Effector memory CD8-positive, alpha-beta T cell (primary cell): Measurements from ENCODE around the gene F3.

Experiments
- ATAC-seq: fragments of 150-1000 bp; cut with Tn5 transposase; replicated peaks from 2 replicates; pipeline ENCODE4 v1.10.0; 2021; ENCODE audit warnings: mild to moderate bottlenecking, moderate library complexity
- DNase-seq, 3 experiments: peaks; one replicate each; pipeline ENCODE4 v3.0.0; 2021
- H3K27ac Mint-ChIP-seq, 2 donors: one replicate each; pipeline ENCODE4 v1.8.0; 2022; ENCODE audit warnings: mild to moderate bottlenecking in 2 of 2, mixed read lengths in 2 of 2, moderate library complexity in 2 of 2
- H3K27me3 Mint-ChIP-seq, 2 donors: one replicate each; pipeline ENCODE4 v1.8.0; 2022; ENCODE audit warnings: mixed read lengths in 2 of 2
- H3K36me3 Mint-ChIP-seq: one replicate; pipeline ENCODE4 v1.8.0; 2022; ENCODE audit warnings: mild to moderate bottlenecking, moderate library complexity, mixed read lengths; ENCODE audit not compliant: insufficient read depth
- H3K4me1 Mint-ChIP-seq, 2 donors: one replicate each; pipeline ENCODE4 v1.8.0; 2022; ENCODE audit warnings: low read depth in 2 of 2, mixed read lengths in 2 of 2
- H3K4me3 Mint-ChIP-seq, 2 donors: one replicate each; pipeline ENCODE4 v1.8.0; 2022; ENCODE audit warnings: mild to moderate bottlenecking in 2 of 2, mixed read lengths in 2 of 2, moderate library complexity in 2 of 2
- H3K9me3 Mint-ChIP-seq, 2 donors: one replicate each; pipeline ENCODE4 v1.8.0; 2022; ENCODE audit warnings: mixed read lengths in 2 of 2

F3 gene

GRCh38 chr1:94530373-94530878, 11.1 kb downstream of the F3 start:
- DNase-seq: no peak
- Mint-ChIP-seq H3K4me3 (no peak overlapping the region), H3K27me3 (peaks cover 11 to 17% of the 10 kb centered on the region in 2 donors), H3K36me3 (no peaks in the 10 kb centered on the region), H3K4me1 (no peaks in the 10 kb centered on the region), H3K9me3 (no peaks in the 10 kb centered on the region), H3K27ac (no peak overlapping the region)
- ATAC-seq: no peak

- Mint-ChIP-seq H3K4me3 (no peak overlapping the region), H3K36me3 (no peaks in the 10 kb centered on the region), H3K9me3 (no peaks in the 10 kb centered on the region), H3K27me3 (peaks cover 5 to 8% of the 10 kb centered on the region in 2 donors), H3K4me1 (no peaks in the 10 kb centered on the region), H3K27ac (no peak overlapping the region)
- ATAC-seq: no peak
- DNase-seq: no peak
These were observed 12.1 kb downstream of the F3 start for GRCh38 chr1:94529416-94529815.

GRCh38 chr1:94528826-94529225, 12.7 kb downstream of the F3 start:
- Mint-ChIP-seq H3K27me3 (peaks cover 2 to 7% of the 10 kb centered on the region in 2 donors), H3K4me3 (no peak overlapping the region), H3K4me1 (no peaks in the 10 kb centered on the region), H3K27ac (no peak overlapping the region), H3K9me3 (no peaks in the 10 kb centered on the region), H3K36me3 (no peaks in the 10 kb centered on the region)
- DNase-seq: no peak
- ATAC-seq: no peak

- DNase-seq: no peak
- no peak overlapping the region for H3K27ac Mint-ChIP-seq
- no peak for ATAC-seq
- H3K27me3 Mint-ChIP-seq: peaks cover 0 to 7% of the 10 kb centered on the region in 2 donors
- H3K4me3 Mint-ChIP-seq: no peak overlapping the region
- H3K4me1 Mint-ChIP-seq: no peaks in the 10 kb centered on the region
- H3K9me3 Mint-ChIP-seq: no peaks in the 10 kb centered on the region
- no peaks in the 10 kb centered on the region for H3K36me3 Mint-ChIP-seq
These were observed 13.3 kb downstream of the F3 start for GRCh38 chr1:94528299-94528698.

GRCh38 chr1:94527447-94528031, 14.0 kb downstream of the F3 start:
- peaks cover 0 to 7% of the 10 kb centered on the region in 2 donors for H3K27me3 Mint-ChIP-seq
- ATAC-seq (no peak), DNase-seq (no peak)
- H3K4me1 Mint-ChIP-seq: no peaks in the 10 kb centered on the region
- H3K4me3 Mint-ChIP-seq: no peak overlapping the region
- no peaks in the 10 kb centered on the region for H3K9me3 Mint-ChIP-seq
- no peaks in the 10 kb centered on the region for H3K36me3 Mint-ChIP-seq
- no peak overlapping the region for H3K27ac Mint-ChIP-seq

GRCh38 chr1:94526152-94526980, 15.2 kb downstream of the F3 start:
- peak overlapping the region in 1 of 2 donors; percentile 26 for H3K27ac Mint-ChIP-seq
- DNase-seq: no peak
- no peaks in the 10 kb centered on the region for H3K4me1 Mint-ChIP-seq
- peaks cover 0 to 7% of the 10 kb centered on the region in 2 donors for H3K27me3 Mint-ChIP-seq
- no peak for ATAC-seq
- no peaks in the 10 kb centered on the region for H3K36me3 Mint-ChIP-seq
- no peaks in the 10 kb centered on the region for H3K9me3 Mint-ChIP-seq
- H3K4me3 Mint-ChIP-seq: no peak overlapping the region

- peaks cover 0 to 7% of the 10 kb centered on the region in 2 donors for H3K27me3 Mint-ChIP-seq
- no peak for ATAC-seq
- no peak for DNase-seq
- no peaks in the 10 kb centered on the region for H3K9me3 Mint-ChIP-seq
- H3K4me3 Mint-ChIP-seq: no peak overlapping the region
- H3K4me1 Mint-ChIP-seq: no peaks in the 10 kb centered on the region
- no peaks in the 10 kb centered on the region for H3K36me3 Mint-ChIP-seq
- H3K27ac Mint-ChIP-seq: no peak overlapping the region
These were observed 17.0 kb downstream of the F3 start for GRCh38 chr1:94524531-94524930.

GRCh38 chr1:94522304-94522703, 19.3 kb downstream of the F3 start:
- no peak overlapping the region for H3K4me3 Mint-ChIP-seq
- ATAC-seq (no peak), DNase-seq (no peak)
- no peaks in the 10 kb centered on the region for H3K4me1 Mint-ChIP-seq
- no peaks in the 10 kb centered on the region for H3K36me3 Mint-ChIP-seq
- peaks cover 0 to 7% of the 10 kb centered on the region in 2 donors for H3K27me3 Mint-ChIP-seq
- H3K9me3 Mint-ChIP-seq: no peaks in the 10 kb centered on the region
- H3K27ac Mint-ChIP-seq: no peak overlapping the region

GRCh38 chr1:94519351-94519750, 22.2 kb downstream of the F3 start:
- Mint-ChIP-seq H3K36me3 (no peaks in the 10 kb centered on the region), H3K4me3 (no peak overlapping the region), H3K27ac (no peak overlapping the region), H3K4me1 (no peaks in the 10 kb centered on the region), H3K9me3 (no peaks in the 10 kb centered on the region), H3K27me3 (peaks cover 0 to 2% of the 10 kb centered on the region in 2 donors)
- no peak for DNase-seq
- no peak for ATAC-seq

GRCh38 chr1:94515296-94515947, 26.1 kb downstream of the F3 start:
- no peaks in the 10 kb centered on the region for H3K27me3 Mint-ChIP-seq
- ATAC-seq (no peak), DNase-seq (no peak)
- H3K4me1 Mint-ChIP-seq: no peaks in the 10 kb centered on the region
- H3K9me3 Mint-ChIP-seq: no peaks in the 10 kb centered on the region
- no peaks in the 10 kb centered on the region for H3K36me3 Mint-ChIP-seq
- peak overlapping the region; percentile 21 to 77 for H3K27ac Mint-ChIP-seq
- H3K4me3 Mint-ChIP-seq: no peak overlapping the region

GRCh38 chr1:94514095-94514727, 27.3 kb downstream of the F3 start:
- no peak overlapping the region for H3K4me3 Mint-ChIP-seq
- H3K27ac Mint-ChIP-seq: no peak overlapping the region
- ATAC-seq: peak; percentile 29
- no peaks in the 10 kb centered on the region for H3K9me3 Mint-ChIP-seq
- H3K36me3 Mint-ChIP-seq: peaks cover 2% of the 10 kb centered on the region
- no peaks in the 10 kb centered on the region for H3K27me3 Mint-ChIP-seq
- DNase-seq: no peak
- no peaks in the 10 kb centered on the region for H3K4me1 Mint-ChIP-seq

GRCh38 chr1:94512816-94513215, 28.7 kb downstream of the F3 start:
- no peaks in the 10 kb centered on the region for H3K27me3 Mint-ChIP-seq
- no peak overlapping the region for H3K27ac Mint-ChIP-seq
- peaks cover 2% of the 10 kb centered on the region for H3K36me3 Mint-ChIP-seq

GRCh38 chr1:94504601-94505000, 37.0 kb downstream of the F3 start:
- Mint-ChIP-seq H3K36me3 (peaks cover 24% of the 10 kb centered on the region), H3K27me3 (no peaks in the 10 kb centered on the region), H3K4me3 (no peak overlapping the region), H3K9me3 (no peaks in the 10 kb centered on the region), H3K27ac (peak overlapping the region in 1 of 2 donors; percentile 1), H3K4me1 (peaks cover 2 to 6% of the 10 kb centered on the region in 2 donors)
- no peak for ATAC-seq
- no peak for DNase-seq

More at GRCh38 chr1:94512816-94513215, 28.7 kb downstream of the F3 start:
- ATAC-seq (no peak), DNase-seq (no peak)
- Mint-ChIP-seq H3K4me1 (no peaks in the 10 kb centered on the region), H3K4me3 (no peak overlapping the region), H3K9me3 (no peaks in the 10 kb centered on the region)
